ENCODE data around the gene LHX5.

LHX5 gene

GRCh38 chr12:113414519-113415038 is 57.1 kb downstream of the LHX5 start:
- no peak for DNase-seq (ENCODE audit: low read depth, low spot score)

GRCh38 chr12:113413488-113413939 is 58.2 kb downstream of the LHX5 start:
- DNase-seq (ENCODE audit: low read depth, low spot score) = no peak

Measured in activated naive CD8-positive, alpha-beta T cell treated with anti-CD3 and anti-CD28 coated beads, Interleukin-2, amount 50 U/mL, for 16 hours (primary cell).